ENCODE data around the gene COQ9. TPM values are rescaled to one million over a fixed set of nuclear protein-coding genes. Genes with fewer than 3 reads are reported as not detected.

The COQ9 gene
- total RNA-seq, 2 experiments from 2014 or later: 7.0 to 7.6 TPM

GRCh38 chr16:57452021-57452420 is 4.7 kb downstream of the COQ9 start:
- Histone ChIP-seq H3K27ac (ENCODE audit: low read depth in 1 of 2, low read length in 2 of 2) (no peak overlapping the region), H3K27me3 (ENCODE audit: control insufficient read depth in 1 of 2, insufficient read depth in 2 of 2, low read length in 2 of 2) (no peaks in the 10 kb centered on the region), H3K9me3 (ENCODE audit: control insufficient read depth in 1 of 2, insufficient read depth in 1 of 2, low read length in 2 of 2) (no peaks in the 10 kb centered on the region), H3K4me3 (ENCODE audit: low read length) (no peak overlapping the region), H3K4me1 (ENCODE audit: insufficient read depth, low read length) (peaks cover 10% of the 10 kb centered on the region), H3K36me3 (ENCODE audit: insufficient read depth, low read length) (peaks cover 54% of the 10 kb centered on the region)
- ChIA-PET CTCF (interaction anchor here (1.9 kb wide), 1 partner anchor 10 kb away, joined by 5 read pairs; the partner anchor contains the start of gene POLR2C), POLR2A (interaction anchor here (0.7 to 1.1 kb wide), 2 partner anchors 11 to 188 kb away, joined by 3 to 8 read pairs; partner anchors contain the start of gene POLR2C)
- ATAC-seq (ENCODE audit: poor library complexity): no peak
- no peaks in the 10 kb centered on the region for H3K27me3 Mint-ChIP-seq
- peaks cover 67% of the 10 kb centered on the region for H3K36me3 Mint-ChIP-seq (ENCODE audit: low read depth)
- TF ChIP-seq, protein P1, sequence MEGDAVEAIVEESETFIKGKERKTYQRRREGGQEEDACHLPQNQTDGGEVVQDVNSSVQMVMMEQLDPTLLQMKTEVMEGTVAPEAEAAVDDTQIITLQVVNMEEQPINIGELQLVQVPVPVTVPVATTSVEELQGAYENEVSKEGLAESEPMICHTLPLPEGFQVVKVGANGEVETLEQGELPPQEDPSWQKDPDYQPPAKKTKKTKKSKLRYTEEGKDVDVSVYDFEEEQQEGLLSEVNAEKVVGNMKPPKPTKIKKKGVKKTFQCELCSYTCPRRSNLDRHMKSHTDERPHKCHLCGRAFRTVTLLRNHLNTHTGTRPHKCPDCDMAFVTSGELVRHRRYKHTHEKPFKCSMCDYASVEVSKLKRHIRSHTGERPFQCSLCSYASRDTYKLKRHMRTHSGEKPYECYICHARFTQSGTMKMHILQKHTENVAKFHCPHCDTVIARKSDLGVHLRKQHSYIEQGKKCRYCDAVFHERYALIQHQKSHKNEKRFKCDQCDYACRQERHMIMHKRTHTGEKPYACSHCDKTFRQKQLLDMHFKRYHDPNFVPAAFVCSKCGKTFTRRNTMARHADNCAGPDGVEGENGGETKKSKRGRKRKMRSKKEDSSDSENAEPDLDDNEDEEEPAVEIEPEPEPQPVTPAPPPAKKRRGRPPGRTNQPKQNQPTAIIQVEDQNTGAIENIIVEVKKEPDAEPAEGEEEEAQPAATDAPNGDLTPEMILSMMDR (IDR thresholded peaks at IDR 0.05): no peak
- no peak overlapping the region for H3K4me3 Mint-ChIP-seq
- H3K27ac Mint-ChIP-seq: no peak overlapping the region
- no peaks in the 10 kb centered on the region for H3K9me3 Mint-ChIP-seq
- intact Hi-C loops (cut with DNase I, micrococcal nuclease): no loop called here
- peaks cover 14% of the 10 kb centered on the region for H3K4me1 Mint-ChIP-seq (ENCODE audit: low read depth)
- no peak for DNase-seq

DNA sequence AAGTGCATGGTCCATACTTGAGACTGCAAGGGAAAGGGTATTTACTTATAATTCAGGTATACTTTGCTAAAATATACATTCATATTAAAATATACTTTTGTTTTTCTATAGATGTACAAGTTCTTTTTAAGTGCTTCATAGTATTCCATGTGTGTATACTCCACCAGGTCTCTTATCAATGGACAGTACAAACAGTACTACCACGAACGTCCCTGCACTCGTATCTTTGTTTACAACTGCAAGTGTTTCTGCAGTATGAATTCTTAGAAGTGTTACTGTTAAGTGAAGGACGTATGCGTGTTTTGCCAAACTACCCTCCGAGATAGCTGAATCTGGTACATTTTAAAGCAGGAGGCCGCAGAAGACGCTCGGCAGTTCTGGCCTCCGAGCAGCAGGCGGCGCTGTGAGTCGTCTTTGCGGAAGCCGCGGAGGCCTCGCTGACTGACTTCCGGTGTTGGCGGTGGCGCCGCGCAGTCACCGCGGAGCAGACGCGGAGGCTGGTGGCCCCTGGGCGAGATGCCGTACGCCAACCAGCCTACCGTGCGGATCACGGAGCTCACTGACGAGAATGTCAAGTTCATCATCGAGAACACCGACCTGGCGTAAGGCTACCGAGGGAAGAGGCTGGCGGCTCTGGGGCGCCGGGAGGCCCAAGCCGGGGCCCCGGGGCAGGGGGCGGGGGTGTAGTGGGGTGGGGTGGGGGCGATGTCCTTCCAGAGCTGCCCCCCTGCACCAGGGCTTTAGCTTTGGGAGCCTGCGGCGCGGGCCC is 15.1 kb downstream of the COQ9 start, which contains the start of gene POLR2C:
POLR2C (plus strand) TSS at position 471 of the 769 bp plus-strand sequence; CDS start at position 517, 46 bp downstream.
- peak within 1 kb of the TSS; percentile 92 for H3K27ac Mint-ChIP-seq
- Histone ChIP-seq H3K4me1 (ENCODE audit: insufficient read depth, low read length) (peaks cover 32% of the 10 kb centered on the region), H3K36me3 (ENCODE audit: insufficient read depth, low read length) (peaks cover 64% of the 10 kb centered on the region), H3K9me3 (ENCODE audit: control insufficient read depth in 1 of 2, insufficient read depth in 1 of 2, low read length in 2 of 2) (no peaks in the 10 kb centered on the region), H3K4me3 (ENCODE audit: low read length) (peak within 1 kb of the TSS; percentile 79), H3K27ac (ENCODE audit: low read depth in 1 of 2, low read length in 2 of 2) (peak within 1 kb of the TSS; percentile 33 to 52), H3K27me3 (ENCODE audit: control insufficient read depth in 1 of 2, insufficient read depth in 2 of 2, low read length in 2 of 2) (no peaks in the 10 kb centered on the region)
- H3K36me3 Mint-ChIP-seq (ENCODE audit: low read depth): peaks cover 75% of the 10 kb centered on the region
- POLR2A ChIA-PET: interaction anchor here (0.6 to 4.6 kb wide), 25 partner anchors 9 to 277 kb away, joined by 3 to 82 read pairs (median 6); partner anchors contain the start of genes ADGRG5, ARL2BP, CCDC102A and CIAPIN1
- TF ChIP-seq, protein P1 (IDR thresholded peaks at IDR 0.05): peak; percentile 99
- peak; percentile 96 for ATAC-seq (ENCODE audit: poor library complexity)
- no peaks in the 10 kb centered on the region for H3K9me3 Mint-ChIP-seq
- H3K4me1 Mint-ChIP-seq (ENCODE audit: low read depth): peaks cover 43% of the 10 kb centered on the region
- intact Hi-C loops (cut with DNase I, micrococcal nuclease): loop anchor here in 1 of 2 experiments (1.0 to 10.0 kb wide), 6 partner anchors 15 to 528 kb away; partner anchors contain the start of genes CIAPIN1, COQ9, DOK4 and HERPUD1
- no peaks in the 10 kb centered on the region for H3K27me3 Mint-ChIP-seq
- peak within 1 kb of the TSS; percentile 100 for H3K4me3 Mint-ChIP-seq
- peak; percentile 86 to 96 (median 92) for DNase-seq
- CTCF ChIA-PET: interaction anchor here (0.7 to 2.4 kb wide), 17 partner anchors 9 to 273 kb away, joined by 3 to 55 read pairs (median 5); partner anchors contain the start of genes CIAPIN1, COQ9, DOK4 and KATNB1

DNA sequence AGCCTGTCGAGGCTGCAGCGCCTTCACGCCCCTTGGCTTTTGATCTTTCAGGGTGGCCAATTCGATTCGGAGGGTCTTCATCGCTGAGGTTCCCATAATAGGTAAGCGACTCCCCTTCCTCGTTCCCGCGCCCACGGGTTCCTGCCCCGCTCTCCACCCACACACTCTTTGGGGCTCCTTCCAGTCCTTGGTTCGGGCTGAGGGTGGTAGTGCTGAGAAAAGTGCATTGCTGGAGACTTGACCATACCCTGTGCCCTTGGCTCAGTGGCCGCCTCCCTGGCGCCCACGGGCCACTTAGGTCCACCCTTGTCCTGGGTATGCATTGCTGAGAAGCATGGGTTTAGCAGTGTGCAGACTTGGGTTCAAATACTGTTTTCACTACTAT is 15.7 kb downstream of the COQ9 start:
- no peaks in the 10 kb centered on the region for H3K9me3 ChIP-seq (ENCODE audit: control insufficient read depth in 1 of 2, insufficient read depth in 1 of 2, low read length in 2 of 2)
- peak overlapping the region; percentile 79 for H3K4me3 ChIP-seq (ENCODE audit: low read length)
- DNase-seq (no peak), ATAC-seq (ENCODE audit: poor library complexity) (peak; percentile 15)
- peaks cover 43% of the 10 kb centered on the region for H3K4me1 Mint-ChIP-seq (ENCODE audit: low read depth)
- H3K36me3 Mint-ChIP-seq (ENCODE audit: low read depth): peaks cover 75% of the 10 kb centered on the region
- H3K27ac ChIP-seq (ENCODE audit: low read depth in 1 of 2, low read length in 2 of 2): peak overlapping the region in 1 of 2 donors; percentile 52
- peak overlapping the region; percentile 92 for H3K27ac Mint-ChIP-seq
- H3K4me1 ChIP-seq (ENCODE audit: insufficient read depth, low read length): peaks cover 32% of the 10 kb centered on the region
- ChIA-PET POLR2A (interaction anchor here (0.8 to 4.6 kb wide), 20 partner anchors 9 to 277 kb away, joined by 3 to 82 read pairs (median 6); partner anchors contain the start of genes ARL2BP, CCDC102A, CIAPIN1 and COQ9), CTCF (interaction anchor here (1.0 to 2.4 kb wide), 14 partner anchors 8 to 272 kb away, joined by 3 to 55 read pairs (median 6); partner anchors contain the start of genes CIAPIN1, COQ9, DOK4 and KATNB1)
- H3K4me3 Mint-ChIP-seq: peak overlapping the region; percentile 100
- no peaks in the 10 kb centered on the region for H3K9me3 Mint-ChIP-seq
- H3K27me3 ChIP-seq (ENCODE audit: control insufficient read depth in 1 of 2, insufficient read depth in 2 of 2, low read length in 2 of 2): no peaks in the 10 kb centered on the region
- TF ChIP-seq, protein P1 (IDR thresholded peaks at IDR 0.05): no peak
- peaks cover 64% of the 10 kb centered on the region for H3K36me3 ChIP-seq (ENCODE audit: insufficient read depth, low read length)
- no peaks in the 10 kb centered on the region for H3K27me3 Mint-ChIP-seq
- intact Hi-C loops (cut with DNase I, micrococcal nuclease): loop anchor here in 1 of 2 experiments (1.0 to 10.0 kb wide), 6 partner anchors 16 to 528 kb away; partner anchors contain the start of genes CIAPIN1, COQ9, DOK4 and HERPUD1
